T-helper 1 cell treated with Interleukin-12 subunit alpha and Interleukin-12 subunit beta and Interleukin-4 antibody, amounts not matched to agents 30 μg/mL and 1 μg/mL, for 36 hours (primary cell): Measurements from ENCODE around the gene MLLT3.
A peak's percentile ranks its signal among the peaks of the same experiment; 100 is the strongest.

ENCODE experiments used
- H3K27ac Mint-ChIP-seq: one replicate; pipeline ENCODE4 v1.8.0; 2021; ENCODE audit warnings: mild to moderate bottlenecking, mixed read lengths
- H3K27me3 Mint-ChIP-seq: one replicate; pipeline ENCODE4 v1.8.0; 2021; ENCODE audit warnings: low read depth, mixed read lengths
- H3K36me3 Mint-ChIP-seq: one replicate; pipeline ENCODE4 v1.8.0; 2021; ENCODE audit warnings: low read depth, mixed read lengths
- H3K4me1 Mint-ChIP-seq: one replicate; pipeline ENCODE4 v1.8.0; 2021; ENCODE audit warnings: low read depth, mixed read lengths
- H3K4me3 Mint-ChIP-seq: one replicate; pipeline ENCODE4 v1.8.0; 2021; ENCODE audit warnings: mild to moderate bottlenecking, moderate library complexity, mixed read lengths
- H3K9me3 Mint-ChIP-seq: one replicate; pipeline ENCODE4 v1.8.0; 2021; ENCODE audit warnings: mixed read lengths

The MLLT3 gene

GRCh38 chr9:20417373-20418080, 204.8 kb downstream of the MLLT3 start:
- H3K36me3 Mint-ChIP-seq: peaks cover 16% of the 10 kb centered on the region
- H3K27me3 Mint-ChIP-seq: no peaks in the 10 kb centered on the region
- H3K4me1 Mint-ChIP-seq: peaks cover 13% of the 10 kb centered on the region
- H3K9me3 Mint-ChIP-seq: no peaks in the 10 kb centered on the region
- H3K27ac Mint-ChIP-seq: no peak overlapping the region
- H3K4me3 Mint-ChIP-seq: no peak overlapping the region

- peaks cover 31% of the 10 kb centered on the region for H3K36me3 Mint-ChIP-seq
Measured at GRCh38 chr9:20414150-20414549, 208.1 kb downstream of the MLLT3 start.

GRCh38 chr9:20409321-20410092, 212.8 kb downstream of the MLLT3 start:
- Mint-ChIP-seq H3K4me1 (peaks cover 26% of the 10 kb centered on the region), H3K4me3 (no peak overlapping the region), H3K27ac (no peak overlapping the region), H3K36me3 (peaks cover 46% of the 10 kb centered on the region), H3K27me3 (no peaks in the 10 kb centered on the region), H3K9me3 (no peaks in the 10 kb centered on the region)

More at GRCh38 chr9:20414150-20414549, 208.1 kb downstream of the MLLT3 start:
- H3K4me1 Mint-ChIP-seq: peaks cover 21% of the 10 kb centered on the region
- no peak overlapping the region for H3K27ac Mint-ChIP-seq
- no peak overlapping the region for H3K4me3 Mint-ChIP-seq
- no peaks in the 10 kb centered on the region for H3K9me3 Mint-ChIP-seq
- H3K27me3 Mint-ChIP-seq: no peaks in the 10 kb centered on the region

GRCh38 chr9:20408513-20408912, 213.8 kb downstream of the MLLT3 start:
- H3K27me3 Mint-ChIP-seq: no peaks in the 10 kb centered on the region
- H3K36me3 Mint-ChIP-seq: peaks cover 38% of the 10 kb centered on the region
- peaks cover 22% of the 10 kb centered on the region for H3K4me1 Mint-ChIP-seq
- H3K9me3 Mint-ChIP-seq: no peaks in the 10 kb centered on the region
- no peak overlapping the region for H3K27ac Mint-ChIP-seq
- peak overlapping the region; percentile 37 for H3K4me3 Mint-ChIP-seq

- peaks cover 31% of the 10 kb centered on the region for H3K36me3 Mint-ChIP-seq
- no peaks in the 10 kb centered on the region for H3K9me3 Mint-ChIP-seq
- H3K27ac Mint-ChIP-seq: no peak overlapping the region
- H3K4me3 Mint-ChIP-seq: no peak overlapping the region
- H3K4me1 Mint-ChIP-seq: peaks cover 26% of the 10 kb centered on the region
- H3K27me3 Mint-ChIP-seq: no peaks in the 10 kb centered on the region
Measured at GRCh38 chr9:20407013-20407412, 215.3 kb downstream of the MLLT3 start.

- no peak overlapping the region for H3K27ac Mint-ChIP-seq
- H3K4me3 Mint-ChIP-seq: no peak overlapping the region
- H3K4me1 Mint-ChIP-seq: peaks cover 28% of the 10 kb centered on the region
- H3K27me3 Mint-ChIP-seq: no peaks in the 10 kb centered on the region
- no peaks in the 10 kb centered on the region for H3K9me3 Mint-ChIP-seq
- peaks cover 31% of the 10 kb centered on the region for H3K36me3 Mint-ChIP-seq
Measured at GRCh38 chr9:20406344-20406743, 216.0 kb downstream of the MLLT3 start.

GRCh38 chr9:20405616-20406015, 216.7 kb downstream of the MLLT3 start:
- H3K4me3 Mint-ChIP-seq: no peak overlapping the region
- no peak overlapping the region for H3K27ac Mint-ChIP-seq
- H3K4me1 Mint-ChIP-seq: peaks cover 31% of the 10 kb centered on the region
- peaks cover 32% of the 10 kb centered on the region for H3K36me3 Mint-ChIP-seq
- H3K9me3 Mint-ChIP-seq: no peaks in the 10 kb centered on the region
- H3K27me3 Mint-ChIP-seq: no peaks in the 10 kb centered on the region

- Mint-ChIP-seq H3K27ac (no peak overlapping the region), H3K9me3 (no peaks in the 10 kb centered on the region), H3K27me3 (no peaks in the 10 kb centered on the region), H3K4me3 (no peak overlapping the region), H3K36me3 (peaks cover 31% of the 10 kb centered on the region), H3K4me1 (peaks cover 29% of the 10 kb centered on the region)
Measured at GRCh38 chr9:20405078-20405477, 217.2 kb downstream of the MLLT3 start.

- Mint-ChIP-seq H3K9me3 (no peaks in the 10 kb centered on the region), H3K36me3 (peaks cover 35% of the 10 kb centered on the region), H3K4me1 (peaks cover 30% of the 10 kb centered on the region), H3K27me3 (no peaks in the 10 kb centered on the region), H3K27ac (no peak overlapping the region), H3K4me3 (no peak overlapping the region)
Measured at GRCh38 chr9:20404192-20404813, 218.0 kb downstream of the MLLT3 start.

GRCh38 chr9:20403346-20403745, 219.0 kb downstream of the MLLT3 start:
- H3K27ac Mint-ChIP-seq: peak overlapping the region; percentile 46
- H3K27me3 Mint-ChIP-seq: no peaks in the 10 kb centered on the region
- H3K36me3 Mint-ChIP-seq: peaks cover 34% of the 10 kb centered on the region
- no peaks in the 10 kb centered on the region for H3K9me3 Mint-ChIP-seq
- H3K4me3 Mint-ChIP-seq: no peak overlapping the region
- H3K4me1 Mint-ChIP-seq: peaks cover 28% of the 10 kb centered on the region

- H3K9me3 Mint-ChIP-seq: no peaks in the 10 kb centered on the region
- H3K36me3 Mint-ChIP-seq: peaks cover 36% of the 10 kb centered on the region
- no peaks in the 10 kb centered on the region for H3K27me3 Mint-ChIP-seq
- peaks cover 26% of the 10 kb centered on the region for H3K4me1 Mint-ChIP-seq
- H3K4me3 Mint-ChIP-seq: no peak overlapping the region
- H3K27ac Mint-ChIP-seq: no peak overlapping the region
Measured at GRCh38 chr9:20402273-20402875, 219.9 kb downstream of the MLLT3 start.

GRCh38 chr9:20398536-20399338, 223.6 kb downstream of the MLLT3 start:
- no peaks in the 10 kb centered on the region for H3K9me3 Mint-ChIP-seq
- peaks cover 38% of the 10 kb centered on the region for H3K4me1 Mint-ChIP-seq
- H3K36me3 Mint-ChIP-seq: peaks cover 44% of the 10 kb centered on the region
- H3K27ac Mint-ChIP-seq: peak overlapping the region; percentile 5
- no peaks in the 10 kb centered on the region for H3K27me3 Mint-ChIP-seq
- no peak overlapping the region for H3K4me3 Mint-ChIP-seq

- Mint-ChIP-seq H3K36me3 (peaks cover 41% of the 10 kb centered on the region), H3K27ac (no peak overlapping the region), H3K9me3 (no peaks in the 10 kb centered on the region), H3K27me3 (no peaks in the 10 kb centered on the region), H3K4me3 (no peak overlapping the region), H3K4me1 (peaks cover 31% of the 10 kb centered on the region)
Measured at GRCh38 chr9:20397348-20397747, 225.0 kb downstream of the MLLT3 start.

- no peak overlapping the region for H3K4me3 Mint-ChIP-seq
- no peak overlapping the region for H3K27ac Mint-ChIP-seq
- peaks cover 39% of the 10 kb centered on the region for H3K36me3 Mint-ChIP-seq
Measured at GRCh38 chr9:20396509-20396908, 225.8 kb downstream of the MLLT3 start.

More at GRCh38 chr9:20396509-20396908, 225.8 kb downstream of the MLLT3 start:
- peaks cover 26% of the 10 kb centered on the region for H3K4me1 Mint-ChIP-seq
- no peaks in the 10 kb centered on the region for H3K27me3 Mint-ChIP-seq
- no peaks in the 10 kb centered on the region for H3K9me3 Mint-ChIP-seq
